Measurements from ENCODE around the gene STUM.

DNA sequence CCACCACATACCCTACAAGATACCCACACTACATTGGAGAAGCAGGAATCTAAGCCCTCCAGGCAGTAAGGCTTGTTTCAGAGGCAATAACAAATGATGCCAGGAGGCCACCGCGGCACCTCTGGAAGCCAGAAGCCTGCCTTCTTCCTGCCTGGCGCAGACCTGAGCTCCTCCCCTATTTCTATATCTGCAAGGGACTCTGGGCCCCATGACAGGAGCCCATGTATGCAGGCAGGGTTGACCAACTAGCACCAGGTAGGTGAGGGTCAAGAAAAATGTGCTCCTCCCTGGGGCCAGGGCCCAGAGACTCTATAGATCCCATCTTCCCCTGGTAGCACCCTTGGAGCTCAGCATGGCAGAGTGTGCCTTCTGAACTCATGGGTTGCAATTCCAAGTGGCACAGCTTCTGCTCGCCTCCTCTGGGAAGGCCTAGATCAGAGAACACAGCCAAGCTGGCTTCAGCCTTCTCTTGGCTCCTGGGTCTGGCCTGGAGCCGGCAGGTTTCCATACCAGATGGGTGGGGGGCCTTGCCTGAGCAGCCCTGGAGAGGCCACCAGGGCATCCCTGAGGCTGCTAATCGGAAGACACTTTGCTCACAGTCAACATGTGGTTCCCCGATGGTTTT is 85.1 kb downstream of the STUM start:
- TF ChIP-seq, protein P1, sequence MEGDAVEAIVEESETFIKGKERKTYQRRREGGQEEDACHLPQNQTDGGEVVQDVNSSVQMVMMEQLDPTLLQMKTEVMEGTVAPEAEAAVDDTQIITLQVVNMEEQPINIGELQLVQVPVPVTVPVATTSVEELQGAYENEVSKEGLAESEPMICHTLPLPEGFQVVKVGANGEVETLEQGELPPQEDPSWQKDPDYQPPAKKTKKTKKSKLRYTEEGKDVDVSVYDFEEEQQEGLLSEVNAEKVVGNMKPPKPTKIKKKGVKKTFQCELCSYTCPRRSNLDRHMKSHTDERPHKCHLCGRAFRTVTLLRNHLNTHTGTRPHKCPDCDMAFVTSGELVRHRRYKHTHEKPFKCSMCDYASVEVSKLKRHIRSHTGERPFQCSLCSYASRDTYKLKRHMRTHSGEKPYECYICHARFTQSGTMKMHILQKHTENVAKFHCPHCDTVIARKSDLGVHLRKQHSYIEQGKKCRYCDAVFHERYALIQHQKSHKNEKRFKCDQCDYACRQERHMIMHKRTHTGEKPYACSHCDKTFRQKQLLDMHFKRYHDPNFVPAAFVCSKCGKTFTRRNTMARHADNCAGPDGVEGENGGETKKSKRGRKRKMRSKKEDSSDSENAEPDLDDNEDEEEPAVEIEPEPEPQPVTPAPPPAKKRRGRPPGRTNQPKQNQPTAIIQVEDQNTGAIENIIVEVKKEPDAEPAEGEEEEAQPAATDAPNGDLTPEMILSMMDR (IDR thresholded peaks at IDR 0.05) = no peak
- TF ChIP-seq POLR2A (IDR thresholded peaks at IDR 0.05) = no peak

All from adrenal gland (tissue), 5 donors.